IPS DF 6.9 (cell line): ENCODE measurements around the gene ASAP2.
"Not testable (repeated sequence)": the region's sequence is repeated elsewhere in the genome, so short reads cannot be mapped to it uniquely, and the experiment has no call there.

ENCODE experiments used
- DNase-seq: peaks from one replicate; pipeline ENCODE4 v3.0.0-alpha.2; 2013; ENCODE audit warnings: low read depth, low spot score
- H3K27ac ChIP-seq: one replicate; pipeline ENCODE4 v1.5.1; 2013; ENCODE audit warnings: low read length, control low read depth
- H3K27me3 ChIP-seq: 2 replicates; pipeline ENCODE4 v1.6.1; 2013; ENCODE audit warnings: mild to moderate bottlenecking, low read length; ENCODE audit not compliant: control insufficient read depth, insufficient read depth
- H3K36me3 ChIP-seq: 2 replicates; pipeline ENCODE4 v1.6.1; 2013; ENCODE audit warnings: low read length; ENCODE audit not compliant: control insufficient read depth, insufficient read depth
- H3K4me1 ChIP-seq: 2 replicates; pipeline ENCODE4 v1.6.1; 2013; ENCODE audit warnings: low read length; ENCODE audit not compliant: control insufficient read depth, insufficient read depth
- H3K4me3 ChIP-seq: 2 replicates; pipeline ENCODE4 v1.5.1; 2013; ENCODE audit warnings: mild to moderate bottlenecking, low read length
- H3K9me3 ChIP-seq: 2 replicates; pipeline ENCODE4 v1.6.1; 2013; ENCODE audit warnings: low read length, inconsistent platforms; ENCODE audit not compliant: control insufficient read depth, insufficient read depth
- WGBS: extraction: QIAGEN DNeasy Blood & Tissue Kit; methylation state at CpG from one replicate; pipeline ENCODE4 v1.1.7; 2013; ENCODE audit warnings: mixed read lengths, missing lambda C conversion rate; ENCODE audit not compliant: insufficient read length, insufficient coverage; 5-methylcytosine and 5-hydroxymethylcytosine counted together

ASAP2 gene

DNA sequence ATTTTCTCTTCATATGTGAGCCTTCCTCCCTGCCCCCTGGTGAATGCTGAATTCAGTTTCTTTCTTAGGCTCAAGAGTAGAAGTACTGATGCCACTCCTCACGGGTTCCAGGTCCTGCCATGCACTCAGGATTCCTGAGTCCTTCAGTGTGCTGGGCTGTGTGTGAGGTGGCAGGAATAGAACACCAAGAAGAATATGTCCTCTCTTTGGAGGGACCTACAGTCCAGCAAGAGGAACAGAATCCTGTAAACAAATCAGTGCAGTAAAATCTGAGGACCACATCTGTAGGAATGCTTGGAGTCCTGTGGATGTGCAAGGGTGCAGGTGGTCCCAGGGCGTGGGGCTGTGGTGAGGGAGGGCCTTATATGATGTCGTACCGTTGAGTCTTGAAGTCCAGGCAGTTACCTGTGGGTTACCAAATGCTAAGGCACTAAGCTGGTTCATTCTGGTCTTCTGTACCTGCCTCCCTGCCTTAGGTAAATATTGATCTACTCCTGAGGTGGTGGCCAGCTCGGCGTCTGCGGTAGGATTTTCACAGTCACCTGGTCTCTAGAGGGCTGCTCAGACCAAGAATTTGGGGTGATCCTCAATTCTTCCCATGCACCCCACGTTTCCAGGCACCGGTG, 5.5 kb downstream of the ASAP2 start:
- Histone ChIP-seq H3K36me3 (no peaks in the 10 kb centered on the region), H3K27ac (no peak overlapping the region)
- WGBS, result no CpG with 5 or more reads among the region's 9 CpGs

DNA sequence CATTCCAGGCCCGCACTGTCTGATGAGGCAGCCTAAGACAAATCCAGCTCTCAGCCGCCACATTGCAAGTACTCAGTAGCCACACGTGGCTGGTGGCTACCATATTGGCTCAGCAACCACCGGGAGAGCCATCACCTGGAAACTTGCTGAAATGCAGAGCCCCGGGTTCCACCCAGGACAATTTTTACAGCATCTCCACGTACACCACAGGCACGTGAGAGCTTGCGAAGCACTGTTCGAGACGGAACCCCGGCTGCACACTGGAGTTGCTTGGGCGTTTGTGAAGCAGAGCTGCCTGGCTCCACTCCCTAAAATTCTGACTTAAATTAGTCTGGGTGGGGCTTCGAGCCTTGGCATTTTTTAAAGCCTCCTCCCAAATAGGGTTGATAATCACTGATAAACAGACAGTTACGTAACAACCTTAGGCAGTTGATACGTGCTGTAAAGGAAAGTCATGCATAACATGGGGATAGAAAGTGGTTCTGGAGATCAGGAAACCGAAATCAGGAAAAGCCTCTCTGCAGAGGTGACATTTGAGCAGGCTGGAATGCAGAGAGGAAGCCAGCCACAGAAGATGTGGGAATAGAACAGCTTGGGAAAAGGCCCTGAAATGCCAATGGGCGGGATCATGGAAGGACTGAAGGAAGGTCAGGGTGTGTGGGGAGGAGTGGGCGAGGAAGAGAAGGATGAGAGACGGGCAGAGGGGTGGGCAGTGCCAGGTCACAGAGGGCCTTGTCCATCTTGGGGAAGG, 6.2 kb downstream of the ASAP2 start:
- Histone ChIP-seq H3K27me3 (peaks cover 2% of the 10 kb centered on the region; the same call in 1 of the 2 replicates), H3K36me3 (no peaks in the 10 kb centered on the region), H3K4me3 (no peak overlapping the region), H3K27ac (no peak overlapping the region), H3K4me1 (no peaks in the 10 kb centered on the region), H3K9me3 (no peaks in the 10 kb centered on the region)
- DNase-seq, result no peak
- WGBS, result no CpG with 5 or more reads among the region's 19 CpGs

More for the DNA sequence above, 5.5 kb downstream of the ASAP2 start:
- Histone ChIP-seq H3K4me1 (no peaks in the 10 kb centered on the region), H3K9me3 (no peaks in the 10 kb centered on the region), H3K27me3 (peaks cover 4% of the 10 kb centered on the region; the same call in 1 of the 2 replicates), H3K4me3 (no peak overlapping the region)
- no peak for DNase-seq

DNA sequence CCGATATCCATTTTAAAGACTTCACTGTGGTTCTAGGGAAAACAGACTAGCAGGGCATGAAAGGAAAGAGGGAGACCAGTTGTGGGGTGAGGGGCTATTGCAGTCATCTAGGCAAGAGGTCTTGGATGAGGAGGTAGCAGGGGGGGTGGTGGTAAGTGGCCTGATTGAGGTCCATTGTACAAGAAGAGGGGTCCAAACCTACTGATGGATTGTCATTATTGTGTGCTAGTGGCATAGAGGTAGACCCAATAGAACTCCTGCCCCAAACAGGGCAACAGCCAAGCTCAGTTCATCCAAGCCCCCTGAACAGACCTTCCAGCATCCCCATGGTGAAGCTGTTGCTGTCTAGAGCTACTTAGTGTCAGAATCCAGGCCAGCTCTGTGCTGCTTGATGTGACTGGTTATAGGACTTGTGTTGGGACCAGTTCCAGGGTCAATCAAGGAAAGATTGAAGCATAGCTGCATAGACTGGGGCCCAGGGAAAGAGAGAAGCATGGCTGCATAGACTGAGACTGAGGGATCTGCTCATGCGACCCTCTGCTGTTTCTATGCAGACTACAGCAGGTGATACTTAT, 7.0 kb downstream of the ASAP2 start:
- H3K27ac ChIP-seq, result no peak overlapping the region
- H3K27me3 ChIP-seq, result peaks cover 2% of the 10 kb centered on the region; the same call in 1 of the 2 replicates

DNA sequence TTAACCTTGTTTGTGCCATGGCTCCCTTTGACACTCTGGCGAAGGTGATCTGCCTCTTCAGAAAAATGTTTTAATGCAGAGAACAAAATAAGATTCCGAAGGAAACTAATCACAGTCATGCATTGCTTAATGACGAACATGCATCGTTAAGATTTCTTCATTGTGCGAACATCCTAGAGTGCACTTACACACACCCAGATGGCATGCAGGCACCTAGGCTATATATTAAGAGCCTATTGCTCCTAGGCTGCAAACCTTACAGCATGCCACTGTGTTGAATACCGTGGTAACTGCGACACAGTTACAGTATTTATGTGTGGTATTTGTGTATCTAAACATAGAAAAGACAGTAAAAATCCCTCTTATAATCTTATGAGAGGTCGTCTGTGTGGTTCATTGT, 8.3 kb downstream of the ASAP2 start:
- DNase-seq, result no peak
- Histone ChIP-seq H3K27me3 (peaks cover 8% of the 10 kb centered on the region; the same call in 1 of the 2 replicates), H3K4me1 (peaks cover 1% of the 10 kb centered on the region; the same call in 1 of the 2 replicates), H3K4me3 (no peak overlapping the region), H3K9me3 (no peaks in the 10 kb centered on the region), H3K36me3 (no peaks in the 10 kb centered on the region), H3K27ac (no peak overlapping the region)
- no CpG with 5 or more reads among the region's 8 CpGs for WGBS

More for the DNA sequence above, 7.0 kb downstream of the ASAP2 start:
- H3K9me3 ChIP-seq, result no peaks in the 10 kb centered on the region
- no peak for DNase-seq
- H3K36me3 ChIP-seq, result no peaks in the 10 kb centered on the region
- H3K4me1 ChIP-seq, result peaks cover 1% of the 10 kb centered on the region; the same call in 1 of the 2 replicates
- no peak overlapping the region for H3K4me3 ChIP-seq
- WGBS, result no CpG with 5 or more reads among the region's 2 CpGs

DNA sequence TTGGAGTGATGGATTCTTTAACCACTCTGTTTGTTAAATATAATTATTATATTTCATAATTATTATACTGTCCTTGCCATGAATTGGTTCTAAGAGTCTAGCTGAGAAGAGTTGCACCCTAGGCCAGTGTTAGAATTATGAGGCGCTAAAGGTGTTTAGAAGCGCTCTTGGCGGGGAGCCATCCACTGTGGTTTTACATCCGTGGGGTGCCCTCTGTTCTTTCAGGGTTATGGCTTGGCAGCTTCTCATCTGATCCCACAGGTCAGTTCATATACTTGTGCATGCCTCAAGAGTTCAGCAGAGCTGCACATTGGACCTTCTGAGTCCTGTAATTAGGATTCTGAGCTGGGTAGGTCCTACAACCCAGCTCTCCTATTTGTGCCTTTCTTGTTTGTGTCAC, 9.1 kb downstream of the ASAP2 start:
- peaks cover 1% of the 10 kb centered on the region; the same call in 1 of the 2 replicates for H3K4me1 ChIP-seq

DNA sequence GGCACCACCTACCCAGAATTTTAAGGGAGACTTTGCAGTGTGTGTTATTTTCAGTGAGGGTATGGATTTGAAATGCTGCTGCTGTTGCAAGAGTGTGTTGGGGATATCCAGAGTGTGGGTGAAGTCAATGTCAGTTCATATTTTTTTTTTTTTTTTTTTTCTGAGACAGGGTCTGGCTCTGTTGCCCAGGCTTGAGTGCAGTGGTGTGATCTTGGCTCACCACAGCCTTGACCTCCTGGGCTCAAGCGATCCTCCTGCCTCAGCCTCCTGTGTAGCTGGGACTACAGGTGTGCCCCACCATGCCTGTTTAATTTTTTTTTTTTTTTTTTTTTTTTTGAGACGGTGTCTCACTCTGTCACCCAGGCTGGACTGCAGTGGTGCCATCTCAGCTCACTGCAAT, 9.5 kb downstream of the ASAP2 start:
- not testable (repeated sequence) for DNase-seq, H3K4me1 ChIP-seq, H3K4me3 ChIP-seq, H3K9me3 ChIP-seq, H3K27ac ChIP-seq, H3K27me3 ChIP-seq, H3K36me3 ChIP-seq
- no CpG with 5 or more reads among the region's 2 CpGs for WGBS

More for the DNA sequence above, 9.1 kb downstream of the ASAP2 start:
- peaks cover 8% of the 10 kb centered on the region; the same call in 1 of the 2 replicates for H3K27me3 ChIP-seq
- H3K9me3 ChIP-seq, result no peaks in the 10 kb centered on the region
- H3K27ac ChIP-seq, result no peak overlapping the region
- no peak overlapping the region for H3K4me3 ChIP-seq
- no peaks in the 10 kb centered on the region for H3K36me3 ChIP-seq
- WGBS, result no CpG with 5 or more reads among the region's 4 CpGs
- DNase-seq, result no peak

DNA sequence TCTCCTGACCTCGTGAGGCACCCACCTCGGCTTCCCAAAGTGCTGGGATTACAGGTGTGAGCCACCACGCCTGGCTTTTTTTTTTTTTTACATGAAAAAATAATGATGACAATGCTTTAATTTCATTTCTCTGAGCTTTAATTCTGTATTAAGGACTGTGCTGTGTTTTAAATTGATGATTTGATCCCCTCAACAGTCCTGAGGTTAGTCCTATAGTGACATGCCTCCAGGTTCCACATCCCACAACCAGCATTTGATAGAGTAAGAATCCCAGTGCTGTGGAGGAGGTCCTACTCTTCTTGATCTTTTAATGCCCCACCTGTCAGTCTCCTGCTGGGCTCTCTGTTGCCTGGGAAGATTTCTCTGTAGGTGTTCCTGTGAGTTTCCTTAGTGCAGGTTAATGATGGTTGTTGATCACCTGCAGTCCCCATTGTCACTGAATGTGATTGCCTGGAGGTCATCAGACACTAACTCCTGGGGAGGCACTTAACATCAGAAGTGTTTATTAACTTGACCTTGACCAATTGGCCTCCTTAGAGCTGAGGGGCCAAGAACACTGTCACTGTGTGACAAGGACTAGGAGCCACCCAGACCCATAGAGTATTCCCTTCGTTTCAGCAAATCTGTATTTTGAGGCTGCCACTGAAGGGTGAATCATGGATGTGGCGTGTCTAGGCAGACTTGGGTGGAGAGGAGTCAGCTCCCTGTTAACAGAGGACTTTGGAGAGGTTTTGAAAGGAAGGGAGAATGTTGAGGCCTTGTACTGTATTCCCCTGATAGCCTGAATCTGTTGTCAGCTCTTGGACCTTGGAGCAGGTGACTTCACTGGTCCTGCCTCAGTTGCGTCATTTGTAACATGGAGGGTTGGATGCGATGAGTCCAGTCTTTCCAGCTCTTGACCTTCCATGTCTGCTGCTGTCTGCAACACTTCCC, 11.5 kb downstream of the ASAP2 start:
- no peak for DNase-seq
- peaks cover 8% of the 10 kb centered on the region; the same call in 1 of the 2 replicates for H3K27me3 ChIP-seq
- no peak overlapping the region for H3K4me3 ChIP-seq
- no CpG with 5 or more reads among the region's 7 CpGs for WGBS
- no peak overlapping the region for H3K27ac ChIP-seq
- H3K9me3 ChIP-seq, result no peaks in the 10 kb centered on the region
- H3K36me3 ChIP-seq, result no peaks in the 10 kb centered on the region
- H3K4me1 ChIP-seq, result peaks cover 1% of the 10 kb centered on the region; the same call in 1 of the 2 replicates

DNA sequence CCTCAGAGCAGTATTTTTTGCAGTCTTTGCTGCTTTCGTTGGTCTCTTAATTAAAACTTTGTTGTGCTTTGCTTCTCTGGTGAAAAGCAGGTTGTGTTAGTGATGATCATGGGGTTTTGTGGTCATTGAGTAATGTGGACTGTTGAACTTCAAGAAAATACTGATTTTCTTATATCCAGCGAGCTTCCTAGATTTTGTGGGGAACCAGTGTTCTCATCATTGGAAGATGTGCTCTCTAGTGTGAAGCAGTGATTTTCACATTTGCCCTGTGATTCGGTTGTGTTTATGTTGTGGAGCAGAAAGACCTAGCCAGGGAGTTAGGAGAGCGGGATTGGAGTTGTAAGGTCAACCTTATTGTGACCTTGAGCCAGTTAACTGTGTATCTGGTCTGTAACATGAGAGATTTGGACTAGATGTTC, 12.4 kb downstream of the ASAP2 start:
- no CpG with 5 or more reads among the region's 4 CpGs for WGBS
- Histone ChIP-seq H3K4me3 (no peak overlapping the region), H3K4me1 (peaks cover 1% of the 10 kb centered on the region; the same call in 1 of the 2 replicates), H3K27ac (no peak overlapping the region), H3K9me3 (no peaks in the 10 kb centered on the region), H3K36me3 (no peaks in the 10 kb centered on the region), H3K27me3 (peaks cover 8% of the 10 kb centered on the region; the same call in 1 of the 2 replicates)
- no peak for DNase-seq

DNA sequence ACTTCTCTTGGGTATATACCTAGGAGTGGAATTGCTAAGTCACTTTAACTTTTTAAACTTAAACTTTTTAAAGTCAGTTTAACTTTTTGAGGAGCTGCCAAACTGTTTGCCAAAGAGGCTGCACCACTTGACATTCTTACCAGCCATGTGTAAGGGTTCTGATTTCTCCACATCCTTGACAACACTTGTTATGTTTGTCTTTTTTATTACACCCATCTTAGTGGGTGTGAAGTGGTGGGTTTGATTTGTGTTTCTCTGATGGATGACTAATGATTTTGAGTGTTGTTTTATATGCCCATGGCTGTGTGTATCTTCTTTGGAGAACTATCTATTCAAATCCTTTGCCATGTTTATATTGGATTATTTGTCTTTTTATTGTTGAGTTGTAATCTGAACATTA, 13.6 kb downstream of the ASAP2 start:
- peaks cover 8% of the 10 kb centered on the region; the same call in 1 of the 2 replicates for H3K27me3 ChIP-seq
- no peaks in the 10 kb centered on the region for H3K9me3 ChIP-seq
- H3K27ac ChIP-seq, result no peak overlapping the region
- no peak for DNase-seq
- no peaks in the 10 kb centered on the region for H3K36me3 ChIP-seq
- H3K4me3 ChIP-seq, result no peak overlapping the region
- H3K4me1 ChIP-seq, result peaks cover 1% of the 10 kb centered on the region; the same call in 1 of the 2 replicates

DNA sequence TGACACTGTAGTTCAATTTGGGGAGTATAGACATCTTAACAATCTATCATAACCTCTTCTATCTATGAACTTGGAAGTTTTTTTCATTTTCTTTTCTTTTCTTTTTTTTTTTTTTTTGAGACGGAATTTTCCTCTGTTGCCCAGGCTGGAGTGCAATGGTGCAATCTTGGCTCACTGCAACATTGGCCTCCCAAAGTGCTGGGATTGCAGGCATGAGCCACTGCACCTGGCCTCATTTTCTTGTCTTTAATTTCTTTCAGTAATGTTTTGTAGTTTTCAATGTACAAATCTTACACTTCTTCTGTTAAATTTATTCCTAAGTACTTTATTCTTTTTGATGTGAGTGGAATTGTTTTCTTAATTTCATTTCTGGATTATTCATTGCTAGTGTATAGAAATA, 14.6 kb downstream of the ASAP2 start:
- Histone ChIP-seq H3K36me3 (no peaks in the 10 kb centered on the region), H3K4me1 (peaks cover 1% of the 10 kb centered on the region; the same call in 1 of the 2 replicates), H3K27me3 (peaks cover 8% of the 10 kb centered on the region; the same call in 1 of the 2 replicates), H3K27ac (no peak overlapping the region), H3K9me3 (no peaks in the 10 kb centered on the region), H3K4me3 (no peak overlapping the region)
- no peak for DNase-seq
- no CpG with 5 or more reads among the region's 1 CpG for WGBS
